ENCODE results near the gene MEIS2. TPM values are rescaled to one million over a fixed set of nuclear protein-coding genes. Genes with fewer than 3 reads are reported as not detected.

The MEIS2 gene
- total and polyA plus RNA-seq, 2 of the 13 experiments (the other 11 are each of a cell fraction or from before 2014, with no cell fraction given), result 10.7 to 12.4 TPM

DNA sequence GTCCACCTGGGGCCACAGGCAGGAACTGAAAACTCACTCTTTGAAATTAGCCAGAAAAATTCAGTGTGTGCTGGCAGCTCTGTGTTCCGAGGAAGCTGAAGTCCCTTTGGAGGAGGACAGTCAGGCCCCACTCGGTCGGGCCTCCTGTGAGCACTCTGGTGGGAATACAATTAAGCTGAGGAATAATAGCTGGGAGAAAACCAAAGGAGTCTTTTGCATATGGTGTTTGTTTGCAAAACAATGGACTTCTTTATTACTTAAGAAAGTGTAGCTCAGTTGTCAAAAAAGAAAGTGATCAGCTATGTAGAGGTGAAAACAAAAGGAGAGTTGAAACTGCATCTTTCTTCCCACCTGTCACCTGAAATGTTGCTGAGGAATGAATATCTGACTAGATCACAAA lies 202.5 kb downstream of the MEIS2 start (continued):
- no peak for TF ChIP-seq TBP (CRISPR knock-in tag; IDR thresholded peaks at IDR 0.05)
- TF ChIP-seq ZNF546 (CRISPR knock-in tag; conservative IDR thresholded peaks at IDR 0.05), result no peak
- no peak for TF ChIP-seq RERE (CRISPR knock-in tag; IDR thresholded peaks at IDR 0.05; ENCODE audit: low read depth)

- H3K9ac ChIP-seq (ENCODE audit: insufficient read depth, low read depth, low read length), result no peak overlapping the region
- no peaks in the 10 kb centered on the region for H3K9me3 ChIP-seq (ENCODE audit: low read length)
- H4K20me1 ChIP-seq (ENCODE audit: insufficient read depth, low read length), result no peaks in the 10 kb centered on the region
- no TSS peak for BruUV-seq (replicated peaks)
- ChIA-PET CTCF (ENCODE audit: low intra/inter-chr PET ratio, low total read pairs) (no interaction called here), POLR2A (no interaction called here)
- intact Hi-C loops (cut with micrococcal nuclease; ENCODE audit: unreplicated experiment) (no loop called here), in situ Hi-C loops (cut with HindIII; ENCODE audit: extremely low pct_ligation_motif_present, low pct_unique_long_range_greater_than_20kb) (loop anchor here (25.0 kb wide), 1 partner anchor 990 kb away; no protein-coding TSS in a partner anchor)
- H3K27me3 ChIP-seq (ENCODE audit: control insufficient read depth in 1 of 2, insufficient read depth in 2 of 2, low read length in 2 of 2), result no peaks in the 10 kb centered on the region
- H3K27ac ChIP-seq (ENCODE audit: extremely low read length, insufficient read depth, low read length), result no peak overlapping the region
- H3K36me3 ChIP-seq (replicated peaks in 1 of 2; ENCODE audit: control insufficient read depth in 1 of 2, insufficient read depth in 2 of 2, low read length in 2 of 2), result peaks cover 2 to 16% of the 10 kb centered on the region in 2 experiments; a peak in 3 of 5 replicates
- ATAC-seq, result no peak
- H3K4me1 ChIP-seq (ENCODE audit: insufficient read depth, low read length), result peaks cover 13% of the 10 kb centered on the region
- no peak for DNase-seq (ENCODE audit: low spot score)
- WGBS (ENCODE audit: low lambda C conversion rate), result 71% methylated on average over 2 of the region's 3 CpGs
- no peaks in the 10 kb centered on the region for H3K79me2 ChIP-seq (ENCODE audit: insufficient read depth, low read length)
- H3K4me2 ChIP-seq (ENCODE audit: low read depth, low read length), result no peak overlapping the region
- no peak for FAIRE-seq
- no peak overlapping the region for H2AFZ ChIP-seq (ENCODE audit: low read length)
- H3K4me3 ChIP-seq (replicated peaks in 1 of 3; ENCODE audit: insufficient read depth in 1 of 3, low read depth in 2 of 3, low read length in 3 of 3), result no peak overlapping the region
- TF ChIP-seq ZNF839 (CRISPR knock-in tag; IDR thresholded peaks at IDR 0.05; ENCODE audit: borderline replicate concordance) (no peak), ZNF282 (IDR thresholded peaks at IDR 0.05; ENCODE audit: partially characterized antibody) (no peak), ZNF607 (CRISPR knock-in tag; IDR thresholded peaks at IDR 0.05; ENCODE audit: borderline replicate concordance) (no peak), ZNF460 (CRISPR knock-in tag; IDR thresholded peaks at IDR 0.05; ENCODE audit: borderline replicate concordance) (no peak), PLSCR1 (CRISPR knock-in tag; IDR thresholded peaks at IDR 0.05; ENCODE audit: borderline replicate concordance) (no peak), ZNF709 (CRISPR knock-in tag; IDR thresholded peaks at IDR 0.05) (no peak), ZNF558 (CRISPR knock-in tag; IDR thresholded peaks at IDR 0.05; ENCODE audit: borderline replicate concordance) (no peak), MZF1 (CRISPR knock-in tag; IDR thresholded peaks at IDR 0.05; ENCODE audit: borderline replicate concordance) (no peak), ATRX (CRISPR knock-in tag; IDR thresholded peaks at IDR 0.05; ENCODE audit: borderline replicate concordance) (no peak), HHEX (CRISPR knock-in tag; IDR thresholded peaks at IDR 0.05) (no peak), TCF7 (IDR thresholded peaks at IDR 0.05; ENCODE audit: low read depth) (no peak), ZNF567 (CRISPR knock-in tag; IDR thresholded peaks at IDR 0.05; ENCODE audit: borderline replicate concordance) (no peak)
- TF ChIP-seq, protein P1, sequence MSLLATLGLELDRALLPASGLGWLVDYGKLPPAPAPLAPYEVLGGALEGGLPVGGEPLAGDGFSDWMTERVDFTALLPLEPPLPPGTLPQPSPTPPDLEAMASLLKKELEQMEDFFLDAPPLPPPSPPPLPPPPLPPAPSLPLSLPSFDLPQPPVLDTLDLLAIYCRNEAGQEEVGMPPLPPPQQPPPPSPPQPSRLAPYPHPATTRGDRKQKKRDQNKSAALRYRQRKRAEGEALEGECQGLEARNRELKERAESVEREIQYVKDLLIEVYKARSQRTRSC (CRISPR knock-in tag; IDR thresholded peaks at IDR 0.05; ENCODE audit: low read depth), result no peak
Observed at GRCh38 chr15:36896949-36897348, 203.4 kb downstream of the MEIS2 start.

All from HepG2 (cell line).